Stomach (tissue), 9 donors: ENCODE measurements around the gene RBMS1. TPM values are rescaled to one million over a fixed set of nuclear protein-coding genes. Genes with fewer than 3 reads are reported as not detected.

Experiments
- DNase-seq, 2 donors: peaks; one replicate each; pipeline versions ENCODE4 v3.0.0 to v3.0.0-alpha.2; 2013 to 2019
- H3K27ac ChIP-seq, 5 donors: fragments of 200-600 bp in 4 of 5; sonication (generic) in 4 of 5; one replicate each; pipeline ENCODE4 v1.5.1; 2013 to 2019; ENCODE audit warnings: mild to moderate bottlenecking in 1 of 5, moderate library complexity in 1 of 5
- H3K27me3 ChIP-seq, 3 donors: fragments of 200-600 bp; sonication (generic); one replicate each; pipeline ENCODE4 v1.5.1; 2017 to 2019; ENCODE audit warnings: mixed run types in 1 of 3
- H3K36me3 ChIP-seq, 4 donors: fragments of 200-600 bp; sonication (generic); 1 replicate in 3 of 4; 2 replicates in 1 of 4; pipeline ENCODE4 v1.5.1; 2016 to 2019
- H3K4me1 ChIP-seq, 4 donors: fragments of 200-600 bp; sonication (generic); one replicate each; pipeline ENCODE4 v1.5.1; 2016 to 2019
- H3K4me3 ChIP-seq, 4 donors: fragments of 200-600 bp; sonication (generic) in 3 of 4; one replicate each; pipeline ENCODE4 v1.5.1; 2016 to 2019; ENCODE audit warnings: mild to moderate bottlenecking in 1 of 4
- H3K9me3 ChIP-seq, 4 donors: fragments of 200-600 bp; sonication (generic); one replicate each; pipeline ENCODE4 v1.5.1; 2016 to 2019
- EP300 ChIP-seq: sonication (generic); formaldehyde crosslinking; IDR thresholded peaks from one replicate; pipeline ENCODE4 v1.6.1; 2017; ENCODE audit warnings: antibody characterized with exemption
- POLR2A ChIP-seq, 4 donors: fragments of 450-650 bp; IDR thresholded peaks; one replicate each; pipeline ENCODE4 v1.6.1; 2016; ENCODE audit warnings: antibody characterized with exemption in 4 of 4, control low read depth in 2 of 4, mild to moderate bottlenecking in 1 of 4, moderate library complexity in 1 of 4
- POLR2AphosphoS5 ChIP-seq, 3 donors: sonication (generic); formaldehyde crosslinking; IDR thresholded peaks; one replicate each; pipeline ENCODE4 v1.6.1; 2016; ENCODE audit warnings: antibody characterized with exemption in 3 of 3
- WGBS, 5 donors: extraction: QIAGEN DNeasy Blood & Tissue Kit in 3 of 5; methylation state at CpG; one replicate each; pipeline versions ENCODE4 v1.1.5 to v1.1.7; 2013 to 2018; 5-methylcytosine and 5-hydroxymethylcytosine counted together
- intact Hi-C: fragments of 100-400 bp; cut with DNase I; formaldehyde crosslinking; loops from one replicate; pipeline ENCODE4 v1.15.1; 2023; ENCODE audit warnings: low total_unique reads
- polyA plus RNA-seq, 3 donors: library from polyadenylated mRNA; stranded (reverse); fragments of 200-250 nt; gene quantifications; one replicate each; pipeline ENCODE4 v1.2.3, GENCODE V29; 2013
- total RNA-seq, 5 donors: library from RNA; depleted of rRNA; stranded (reverse); fragments of >200 nt; gene quantifications; one replicate each; pipeline versions ENCODE4 v1.1.0 to v1.2.3, GENCODE V29; 2014 to 2016
- TF ChIP-seq, protein P1 (sequence below), 7 experiments: fragments of 450-650 bp in 4 of 7; fragments of 200-600 bp in 3 of 7; sonication (generic) in 3 of 7; IDR thresholded peaks; one replicate each; pipeline ENCODE4 v1.5.1; 2016 to 2019; ENCODE audit warnings: antibody characterized with exemption in 7 of 7, control low read depth in 2 of 7, mild to moderate bottlenecking in 1 of 7
- donor health status: healthy with polysubstance abuse.
- donor health status: Bipolar disorder and iron deficiency.
- donor health status: healthy.

The RBMS1 gene
- total and polyA plus RNA-seq, 8 donors, result 4.3 to 134 (median 27.8) TPM

DNA sequence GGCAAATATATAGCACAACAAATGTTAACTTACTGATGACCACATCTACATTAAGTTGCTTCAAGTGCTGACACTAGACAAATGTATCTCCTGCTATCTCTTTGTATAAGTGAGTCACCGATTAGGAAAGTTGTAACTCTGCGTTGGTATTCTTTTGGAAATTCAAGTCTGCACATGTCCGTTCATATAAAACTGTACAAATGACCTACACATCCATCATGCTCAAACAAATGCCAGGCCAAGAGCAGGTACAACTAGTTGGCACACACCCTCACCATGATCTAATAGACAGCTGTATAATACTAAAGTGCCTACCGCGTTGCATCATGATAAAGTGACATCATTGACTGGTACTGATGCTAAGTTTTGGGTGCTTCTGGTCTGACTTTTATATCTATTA is 141.1 kb downstream of the RBMS1 start:
- no peaks in the 10 kb centered on the region for H3K9me3 ChIP-seq
- H3K27me3 ChIP-seq, result no peaks in the 10 kb centered on the region
- TF ChIP-seq, protein P1, sequence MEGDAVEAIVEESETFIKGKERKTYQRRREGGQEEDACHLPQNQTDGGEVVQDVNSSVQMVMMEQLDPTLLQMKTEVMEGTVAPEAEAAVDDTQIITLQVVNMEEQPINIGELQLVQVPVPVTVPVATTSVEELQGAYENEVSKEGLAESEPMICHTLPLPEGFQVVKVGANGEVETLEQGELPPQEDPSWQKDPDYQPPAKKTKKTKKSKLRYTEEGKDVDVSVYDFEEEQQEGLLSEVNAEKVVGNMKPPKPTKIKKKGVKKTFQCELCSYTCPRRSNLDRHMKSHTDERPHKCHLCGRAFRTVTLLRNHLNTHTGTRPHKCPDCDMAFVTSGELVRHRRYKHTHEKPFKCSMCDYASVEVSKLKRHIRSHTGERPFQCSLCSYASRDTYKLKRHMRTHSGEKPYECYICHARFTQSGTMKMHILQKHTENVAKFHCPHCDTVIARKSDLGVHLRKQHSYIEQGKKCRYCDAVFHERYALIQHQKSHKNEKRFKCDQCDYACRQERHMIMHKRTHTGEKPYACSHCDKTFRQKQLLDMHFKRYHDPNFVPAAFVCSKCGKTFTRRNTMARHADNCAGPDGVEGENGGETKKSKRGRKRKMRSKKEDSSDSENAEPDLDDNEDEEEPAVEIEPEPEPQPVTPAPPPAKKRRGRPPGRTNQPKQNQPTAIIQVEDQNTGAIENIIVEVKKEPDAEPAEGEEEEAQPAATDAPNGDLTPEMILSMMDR (IDR thresholded peaks at IDR 0.05), result no peak
- TF ChIP-seq EP300, result no peak
- no peak for TF ChIP-seq POLR2A (IDR thresholded peaks at IDR 0.05)
- no peak for TF ChIP-seq POLR2AphosphoS5 (IDR thresholded peaks at IDR 0.05)
- peaks cover 0 to 7% (median 2%) of the 10 kb centered on the region in 4 donors for H3K36me3 ChIP-seq
- no peak for DNase-seq
- H3K4me3 ChIP-seq, result no peak overlapping the region
- H3K4me1 ChIP-seq, result peaks cover 17 to 83% (median 49%) of the 10 kb centered on the region in 4 donors
- intact Hi-C loops, result no loop called here
- peak overlapping the region in 2 of 5 donors; percentile 43 to 64 for H3K27ac ChIP-seq
- 70 to 87% (median 80%) methylated on average over 5 of the region's 5 CpGs for WGBS, 5 donors

DNA sequence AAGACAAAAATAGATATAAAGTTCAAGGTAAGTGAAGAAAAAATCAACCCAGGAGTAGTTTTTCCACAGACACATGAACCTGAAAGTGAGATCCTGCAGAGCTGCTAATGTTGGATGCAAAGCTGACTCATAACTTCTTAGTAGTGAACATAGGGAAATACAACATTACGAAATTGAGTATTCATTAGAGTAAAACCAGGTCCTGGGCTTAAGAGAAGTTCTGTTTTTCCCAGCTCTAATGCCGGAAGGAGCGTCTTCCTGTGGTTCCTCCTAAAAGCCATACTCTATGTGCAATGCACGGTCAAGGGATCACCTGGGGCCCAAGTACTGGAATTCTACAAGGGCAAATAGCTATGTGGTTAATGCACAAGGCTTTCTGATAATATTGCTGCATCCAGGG is 141.7 kb downstream of the RBMS1 start:
- TF ChIP-seq POLR2AphosphoS5 (IDR thresholded peaks at IDR 0.05) (peak in 1 of 3 donors; percentile 31), EP300 (no peak)
- Histone ChIP-seq H3K27ac (peak overlapping the region in 2 of 5 donors; percentile 43 to 64), H3K4me1 (peaks cover 17 to 81% (median 52%) of the 10 kb centered on the region in 4 donors), H3K9me3 (no peaks in the 10 kb centered on the region), H3K36me3 (peaks cover 0 to 7% (median 2%) of the 10 kb centered on the region in 4 donors), H3K27me3 (no peaks in the 10 kb centered on the region), H3K4me3 (no peak overlapping the region)
- no peak for DNase-seq
- intact Hi-C loops, result no loop called here
- WGBS, 5 donors, result 69 to 91% (median 76%) methylated on average over 4 of the region's 4 CpGs

DNA sequence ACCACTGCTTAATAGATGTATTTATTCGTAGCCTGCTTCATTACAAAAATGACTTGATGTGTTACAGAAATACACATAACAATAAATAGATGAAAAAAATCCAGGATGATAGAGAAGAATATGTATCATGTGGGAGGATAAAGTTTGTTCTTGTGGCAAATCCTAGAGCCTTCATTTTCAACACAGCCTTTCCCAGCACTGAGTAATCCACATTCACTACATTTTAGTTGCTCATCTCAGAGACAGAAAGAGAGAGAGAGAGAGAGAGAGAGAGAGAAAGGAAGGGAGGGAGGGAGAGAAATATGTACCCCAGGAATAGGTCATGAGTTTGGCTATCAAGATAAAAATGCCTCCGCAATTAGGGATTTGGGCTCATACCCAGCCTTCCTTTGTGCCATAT is 144.3 kb downstream of the RBMS1 start:
- intact Hi-C loops, result no loop called here
- peaks cover 0 to 7% (median 2%) of the 10 kb centered on the region in 4 donors for H3K36me3 ChIP-seq
- H3K4me3 ChIP-seq, result no peak overlapping the region
- no peaks in the 10 kb centered on the region for H3K9me3 ChIP-seq
- peaks cover 15 to 84% (median 49%) of the 10 kb centered on the region in 4 donors for H3K4me1 ChIP-seq
- H3K27me3 ChIP-seq, result no peaks in the 10 kb centered on the region
- no peak for DNase-seq
- H3K27ac ChIP-seq, result no peak overlapping the region
- 88 to 96% (median 91%) methylated on average over 2 of the region's 2 CpGs for WGBS, 5 donors
- TF ChIP-seq EP300 (no peak), POLR2A (IDR thresholded peaks at IDR 0.05) (no peak), POLR2AphosphoS5 (IDR thresholded peaks at IDR 0.05) (no peak)
- TF ChIP-seq, protein P1 (IDR thresholded peaks at IDR 0.05), result peak in 1 of 7 experiments; percentile 4

DNA sequence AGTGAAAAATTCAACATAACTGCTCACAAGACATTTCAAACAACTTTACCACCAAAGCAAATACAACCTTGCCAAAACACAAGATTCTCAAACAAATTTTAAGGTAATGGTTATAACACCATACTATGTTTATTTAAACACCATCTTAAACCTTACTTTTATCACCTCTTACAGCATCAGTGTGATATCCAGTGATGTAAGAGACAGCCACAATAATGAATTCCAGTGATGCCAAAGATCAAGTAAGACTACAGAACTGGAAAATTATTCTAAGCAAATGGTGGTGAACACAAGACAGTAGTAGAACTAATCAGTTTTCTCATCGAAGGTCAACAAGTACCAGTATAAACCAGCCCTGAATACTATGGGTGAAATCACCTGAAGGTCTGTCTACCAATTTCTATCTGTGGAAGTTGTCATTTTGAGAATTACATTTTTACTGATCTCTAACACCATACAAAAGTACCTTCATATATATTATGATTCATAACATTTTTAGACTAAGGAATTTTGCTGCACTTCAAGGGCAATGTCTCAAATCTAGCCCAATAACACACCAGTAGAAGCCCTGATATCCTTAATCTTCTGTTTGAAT is 146.2 kb downstream of the RBMS1 start:
- intact Hi-C loops, result no loop called here
- 80 to 90% (median 86%) methylated on average over 1 of the region's 1 CpG for WGBS, 5 donors
- peaks cover 4 to 79% (median 38%) of the 10 kb centered on the region in 4 donors for H3K4me1 ChIP-seq
- peaks cover 0 to 7% (median 2%) of the 10 kb centered on the region in 4 donors for H3K36me3 ChIP-seq
- TF ChIP-seq POLR2AphosphoS5 (IDR thresholded peaks at IDR 0.05) (no peak), POLR2A (IDR thresholded peaks at IDR 0.05) (no peak), EP300 (no peak)
- TF ChIP-seq, protein P1 (IDR thresholded peaks at IDR 0.05), result no peak
- no peak for DNase-seq
- H3K4me3 ChIP-seq, result no peak overlapping the region
- no peaks in the 10 kb centered on the region for H3K27me3 ChIP-seq
- no peak overlapping the region for H3K27ac ChIP-seq
- no peaks in the 10 kb centered on the region for H3K9me3 ChIP-seq
